AML-193 (cell line): ENCODE data around the gene HSPB8.

Experiments
- DNase-seq, 2 experiments: peaks; one replicate each; lab custom pipeline; 2025; lab: John Stamatoyannopoulos, UW

The HSPB8 gene

GRCh38 chr12:119171291-119171690 lies 7.4 kb upstream of the HSPB8 start:
- DNase-seq, result no peak

DNA sequence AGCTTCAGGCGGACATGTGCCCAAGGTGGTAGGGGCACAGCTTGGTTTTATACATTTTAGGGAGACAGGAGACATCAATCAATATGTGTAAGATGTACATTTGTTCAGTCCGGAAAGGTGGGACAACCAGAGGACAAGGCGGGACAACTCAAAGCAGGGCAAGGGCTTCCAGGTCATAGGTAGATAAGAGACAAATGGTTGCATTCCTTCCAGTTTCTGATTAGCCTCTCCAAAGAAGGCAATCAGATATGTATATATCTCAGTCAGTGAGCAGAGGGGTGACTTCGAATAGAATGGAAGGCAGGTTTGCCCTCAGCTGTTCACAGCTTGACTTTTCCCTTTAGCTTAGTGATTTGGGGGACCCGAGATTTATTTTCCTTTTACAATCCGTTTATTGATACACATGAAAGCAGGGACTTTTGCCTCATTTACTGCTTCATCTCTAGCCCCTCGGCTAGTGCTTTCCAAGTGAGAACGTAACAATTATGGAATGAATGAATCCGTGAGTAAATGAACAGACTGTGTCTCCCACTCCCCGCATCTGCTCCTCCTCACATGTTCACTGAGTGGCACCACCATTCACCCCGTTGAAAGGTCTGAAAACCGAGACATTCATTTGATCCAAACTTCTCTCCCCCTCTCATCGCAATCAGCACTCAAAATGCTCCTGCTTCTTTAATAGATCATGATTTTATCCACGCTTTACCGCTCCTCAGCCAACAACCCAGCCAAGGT lies 6.9 kb upstream of the HSPB8 start:
- no peak for DNase-seq

GRCh38 chr12:119175081-119175480 lies 3.6 kb upstream of the HSPB8 start:
- no peak for DNase-seq

DNA sequence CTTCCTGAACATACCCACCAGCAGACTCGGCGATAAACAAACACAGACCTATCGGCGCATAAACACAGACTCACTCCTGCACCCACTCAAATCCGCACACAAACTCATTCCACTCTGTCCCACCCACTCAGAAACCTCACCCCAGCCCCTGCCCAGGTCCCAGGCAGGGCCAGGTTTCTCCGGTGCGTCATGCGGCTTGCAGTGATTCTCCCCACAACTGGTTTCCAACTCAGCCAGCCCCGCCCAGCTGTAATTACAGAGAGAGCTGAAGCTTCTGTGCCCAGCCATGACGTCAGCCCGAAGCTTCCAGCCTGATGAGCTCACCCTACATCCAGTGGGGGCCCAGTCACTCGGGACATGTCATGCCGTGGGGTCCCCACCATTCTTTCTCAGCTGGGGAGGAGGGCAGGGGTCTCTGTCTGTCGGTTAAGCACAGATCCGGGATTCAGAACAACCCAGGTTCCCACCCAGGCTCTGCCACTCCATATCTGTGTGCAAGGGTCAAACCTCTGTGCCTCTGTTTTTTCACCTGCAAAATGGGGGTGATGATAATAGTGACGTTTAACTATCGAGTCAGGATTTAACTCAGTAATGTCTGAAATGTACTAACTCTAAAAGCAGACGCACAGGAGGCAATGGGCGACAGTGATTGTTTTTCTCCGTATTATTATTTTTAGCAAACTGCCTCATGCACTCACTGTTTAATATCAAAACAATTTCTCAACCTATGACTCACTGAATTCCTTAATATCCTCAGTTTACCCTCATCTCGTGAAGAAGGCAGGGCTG lies 2.3 kb upstream of the HSPB8 start:
- DNase-seq, result no peak

DNA sequence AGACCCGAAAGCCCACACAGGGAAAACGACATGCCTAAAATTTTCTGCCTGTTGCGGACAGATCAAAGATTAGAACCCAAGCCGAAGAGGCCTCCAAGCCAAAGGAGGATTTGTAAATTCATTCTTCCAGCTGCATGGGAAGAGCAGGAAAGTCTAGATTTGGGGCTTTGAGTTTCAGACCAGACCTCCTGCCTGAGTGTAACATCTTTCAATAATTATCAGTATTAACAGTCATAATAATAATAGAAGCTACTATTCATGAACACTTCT lies 1.7 kb upstream of the HSPB8 start:
- DNase-seq, result no peak

DNA sequence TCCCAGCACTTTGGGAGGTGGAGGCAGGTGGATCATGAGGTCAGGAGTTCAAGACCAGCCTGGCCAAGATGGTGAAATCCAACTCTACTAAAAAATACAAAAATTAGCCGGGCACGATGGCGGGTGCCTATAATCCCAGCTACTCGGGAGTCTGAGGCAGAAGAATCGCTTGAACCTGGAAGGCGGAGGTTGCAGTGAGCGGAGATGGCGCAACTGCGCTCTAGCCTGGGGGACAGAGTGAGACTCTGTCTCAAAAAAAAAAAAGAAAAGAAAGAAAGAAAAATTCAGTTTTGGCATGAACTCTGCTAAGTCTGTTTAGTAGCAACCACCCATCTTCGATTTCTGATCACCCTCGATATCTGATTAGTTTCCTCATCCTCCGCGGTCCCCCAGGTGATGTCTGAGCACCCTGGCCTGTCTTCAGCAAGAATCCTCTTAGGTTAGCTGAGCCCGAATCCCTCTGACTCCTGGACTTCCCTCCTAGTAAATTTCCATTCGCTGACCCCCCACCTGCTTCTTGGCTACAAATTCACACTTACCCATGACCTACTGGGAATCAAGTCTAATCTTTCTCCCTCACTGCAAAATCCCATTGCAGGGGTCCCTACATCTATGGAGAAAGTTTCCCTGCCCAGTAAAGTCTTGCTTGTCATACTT lies 879 bp upstream of the HSPB8 start:
- DNase-seq, result no peak

DNA sequence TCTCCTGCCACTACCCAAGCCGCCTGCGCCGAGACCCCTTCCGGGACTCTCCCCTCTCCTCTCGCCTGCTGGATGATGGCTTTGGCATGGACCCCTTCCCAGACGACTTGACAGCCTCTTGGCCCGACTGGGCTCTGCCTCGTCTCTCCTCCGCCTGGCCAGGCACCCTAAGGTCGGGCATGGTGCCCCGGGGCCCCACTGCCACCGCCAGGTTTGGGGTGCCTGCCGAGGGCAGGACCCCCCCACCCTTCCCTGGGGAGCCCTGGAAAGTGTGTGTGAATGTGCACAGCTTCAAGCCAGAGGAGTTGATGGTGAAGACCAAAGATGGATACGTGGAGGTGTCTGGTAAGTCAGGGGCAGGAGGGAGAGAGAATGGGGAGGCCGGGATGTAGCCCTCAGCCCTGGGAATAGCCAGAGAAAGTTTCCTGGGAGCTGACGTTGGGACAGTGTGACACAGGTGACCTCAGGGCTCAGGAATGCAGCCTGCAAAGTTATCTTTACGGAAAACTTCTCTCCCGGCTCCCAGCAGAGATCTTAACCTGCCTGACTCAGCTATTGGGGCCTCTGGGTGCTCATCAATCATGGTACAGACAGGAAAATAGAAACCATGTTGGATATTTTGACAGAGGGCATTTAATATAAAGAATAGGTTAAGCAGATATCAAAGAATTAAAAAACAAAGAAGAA lies 747 bp downstream of the HSPB8 start:
- DNase-seq, result no peak

DNA sequence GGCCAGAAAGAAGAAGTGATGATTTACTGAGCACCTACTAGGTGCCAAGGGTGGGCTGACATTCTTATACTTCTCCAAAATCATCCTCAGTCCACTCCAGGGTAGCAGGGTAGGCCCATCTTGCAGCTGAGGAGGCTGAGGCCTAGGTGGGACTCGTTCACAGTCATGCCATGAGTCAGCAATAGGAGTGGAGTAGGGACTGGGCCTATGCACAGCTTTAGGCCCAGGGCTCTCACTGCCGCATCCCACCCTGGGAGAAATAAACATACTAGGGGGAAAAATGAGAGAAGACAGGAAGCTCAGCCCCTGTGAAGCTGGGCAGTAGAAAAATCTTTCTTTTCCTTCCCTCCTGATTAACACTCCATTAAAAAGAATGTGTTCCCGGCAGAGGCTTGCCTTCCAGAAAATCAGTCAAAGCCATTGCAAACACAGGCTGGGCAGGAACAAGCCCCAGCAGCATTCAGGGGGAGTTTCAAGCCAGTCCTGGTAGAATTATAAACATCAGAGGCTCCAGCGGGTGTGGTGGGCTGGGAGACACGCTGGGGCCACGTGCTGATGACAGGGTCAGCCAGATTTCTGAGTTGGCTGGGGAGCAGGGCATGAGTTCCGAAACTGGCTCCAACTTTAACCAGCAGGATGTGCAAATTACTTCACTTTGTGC lies 1.8 kb downstream of the HSPB8 start:
- DNase-seq, result no peak

DNA sequence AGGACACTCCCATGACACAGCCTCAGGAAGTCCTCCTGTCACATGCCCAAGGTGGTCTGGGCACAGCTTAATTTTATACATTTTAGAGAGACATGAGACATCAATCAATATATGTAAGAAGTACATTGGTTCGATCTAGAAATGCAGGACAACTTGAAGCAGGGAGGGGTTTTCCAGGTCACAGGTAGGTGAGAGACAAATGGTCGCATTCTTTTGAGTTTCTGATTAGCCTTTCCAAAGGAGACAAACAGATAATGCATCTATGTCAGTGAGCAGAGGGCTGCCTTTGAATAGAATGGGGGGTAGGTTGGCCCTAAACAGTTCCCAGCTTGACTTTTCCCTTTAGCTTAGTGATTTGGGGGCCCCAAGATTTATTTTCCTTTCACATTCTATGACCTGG lies 2.5 kb downstream of the HSPB8 start:
- DNase-seq, result no peak

- no peak for DNase-seq
These were observed 3.2 kb downstream of the HSPB8 start for GRCh38 chr12:119181944-119182343.

DNA sequence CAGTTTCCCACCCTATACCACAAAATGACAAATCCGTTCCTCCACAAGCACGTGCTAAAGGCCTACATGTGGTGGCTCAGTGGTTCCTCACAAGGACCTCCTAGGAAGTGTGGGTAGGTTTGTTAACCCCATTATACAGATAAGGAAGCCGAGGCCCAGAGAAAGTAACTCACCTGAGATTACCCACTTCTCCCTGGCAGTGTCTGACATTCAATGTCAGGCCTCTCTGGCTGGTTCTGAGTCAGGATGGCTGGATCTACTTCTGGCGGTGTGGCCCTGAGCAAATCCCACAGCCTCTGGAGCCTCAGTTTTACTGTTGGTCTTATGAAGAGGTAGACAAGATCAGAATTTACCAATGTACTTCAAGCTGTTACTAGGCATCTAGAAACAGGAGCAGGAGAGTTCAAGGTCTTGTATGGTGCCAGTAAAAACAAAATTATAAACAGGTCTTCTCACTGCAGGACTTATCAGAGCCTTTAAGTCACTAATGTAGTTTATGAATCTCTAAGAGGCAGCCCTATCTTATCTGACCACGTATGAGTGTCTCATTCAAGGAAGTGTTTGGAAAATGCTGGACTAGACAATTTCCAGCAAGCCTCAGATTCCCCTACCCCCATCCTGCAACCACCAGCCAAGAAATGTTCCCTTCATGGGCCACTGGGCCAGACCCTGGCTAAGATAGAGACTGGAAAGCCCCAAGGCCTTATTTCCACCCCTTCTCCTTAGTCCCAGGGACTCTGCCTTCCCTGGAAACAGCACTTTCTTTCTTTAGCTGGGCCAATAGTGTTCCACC lies 4.2 kb downstream of the HSPB8 start:
- DNase-seq, result no peak

DNA sequence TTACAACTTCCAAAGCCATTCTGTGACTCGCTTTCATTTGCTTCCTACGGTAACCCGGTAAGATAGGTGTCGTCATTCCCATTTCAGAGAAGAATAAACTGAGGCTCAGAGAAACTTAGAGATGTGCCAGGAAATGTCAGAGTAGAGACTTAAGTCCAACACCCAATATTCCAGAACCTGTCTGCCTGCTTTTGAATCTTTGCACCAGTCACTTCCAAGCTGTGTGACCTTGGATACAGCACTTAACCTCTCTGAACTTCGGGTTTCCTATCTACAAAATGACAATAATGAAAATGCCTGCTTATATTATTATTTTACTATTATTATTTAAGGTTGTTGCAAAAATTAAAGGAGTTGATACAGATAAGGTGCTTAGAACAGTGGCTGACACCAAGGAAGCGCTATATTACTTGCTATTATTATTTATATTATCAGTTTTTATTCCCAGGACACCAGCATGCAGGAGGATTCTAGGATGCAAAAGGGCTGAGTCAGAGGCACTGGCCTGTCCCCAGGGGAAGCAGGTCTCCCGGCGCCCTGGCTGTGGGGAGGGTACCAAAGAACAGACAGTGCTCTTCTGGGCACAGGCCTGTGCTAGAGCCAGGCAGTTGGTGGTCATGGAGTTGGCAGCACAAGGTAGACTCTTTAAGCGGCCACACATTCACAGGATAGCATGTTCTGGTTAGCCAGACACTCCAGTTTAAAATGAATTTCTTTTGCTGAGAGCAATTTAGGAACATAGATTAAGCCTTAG lies 5.4 kb downstream of the HSPB8 start:
- no peak for DNase-seq

GRCh38 chr12:119195256-119195655 lies 16.5 kb downstream of the HSPB8 start:
- no peak for DNase-seq

GRCh38 chr12:119198440-119198839 lies 19.7 kb downstream of the HSPB8 start:
- no peak for DNase-seq

- no peak for DNase-seq
These were observed 21.9 kb downstream of the HSPB8 start for GRCh38 chr12:119200601-119201000.

GRCh38 chr12:119201789-119202543 lies 23.2 kb downstream of the HSPB8 start:
- DNase-seq, result no peak

DNA sequence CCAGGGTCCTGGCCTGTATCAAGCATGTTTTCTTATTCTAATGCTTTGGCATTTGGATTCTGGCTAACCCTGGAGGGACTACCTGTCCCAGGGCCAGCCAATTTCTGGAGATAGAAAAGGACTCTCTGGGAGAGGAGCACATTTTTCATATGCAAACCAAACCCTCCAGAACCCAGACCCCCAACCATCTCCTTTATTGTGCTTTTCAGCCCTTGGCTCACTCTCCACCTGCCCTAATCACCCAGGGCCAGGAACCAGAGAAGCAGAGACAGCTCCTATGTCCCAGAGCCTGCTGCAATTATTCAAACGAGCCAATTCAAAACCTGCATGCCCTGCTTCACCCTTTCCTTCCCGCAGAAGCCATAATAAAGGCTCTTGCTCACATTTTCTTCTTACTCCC lies 23.8 kb downstream of the HSPB8 start:
- DNase-seq, result no peak

GRCh38 chr12:119204131-119204530 lies 25.4 kb downstream of the HSPB8 start:
- DNase-seq, result no peak

DNA sequence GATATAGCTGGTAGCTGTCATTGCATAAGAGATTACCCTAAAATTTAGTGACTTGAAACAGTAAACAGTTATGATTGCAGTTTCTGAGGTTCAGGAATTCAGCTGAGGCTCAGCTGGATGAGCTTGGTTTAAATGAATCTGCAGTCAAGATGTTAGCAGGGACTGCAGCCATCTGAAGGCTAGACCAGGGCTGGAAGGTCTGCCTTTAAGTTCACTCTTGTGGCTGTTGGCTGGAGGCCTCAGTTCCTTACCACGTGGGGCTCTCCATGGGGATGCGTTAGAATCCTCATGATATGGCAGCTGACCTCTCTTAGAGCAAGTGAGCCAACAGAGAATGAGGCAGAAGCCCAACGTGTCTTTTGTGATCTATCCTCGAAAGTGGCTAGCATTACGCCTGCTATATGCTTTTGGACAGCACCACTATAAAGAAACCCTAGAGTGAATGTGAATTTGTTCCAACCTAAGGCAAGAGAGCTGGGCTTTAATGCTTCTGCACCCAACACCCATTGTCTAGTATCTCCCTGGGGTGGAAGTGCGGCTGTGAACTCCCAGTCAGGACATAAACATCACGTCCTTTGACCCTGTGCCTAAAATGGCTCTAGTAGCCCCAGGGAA lies 26.0 kb downstream of the HSPB8 start:
- no peak for DNase-seq
